ENCODE data around the gene RNF150. TPM values are rescaled to one million over a fixed set of nuclear protein-coding genes. Genes with fewer than 3 reads are reported as not detected.

The RNF150 gene
- polyA plus RNA-seq, 2 of the 4 experiments (the other 2 are of a cell fraction), result 0.21 to 0.34 TPM

DNA sequence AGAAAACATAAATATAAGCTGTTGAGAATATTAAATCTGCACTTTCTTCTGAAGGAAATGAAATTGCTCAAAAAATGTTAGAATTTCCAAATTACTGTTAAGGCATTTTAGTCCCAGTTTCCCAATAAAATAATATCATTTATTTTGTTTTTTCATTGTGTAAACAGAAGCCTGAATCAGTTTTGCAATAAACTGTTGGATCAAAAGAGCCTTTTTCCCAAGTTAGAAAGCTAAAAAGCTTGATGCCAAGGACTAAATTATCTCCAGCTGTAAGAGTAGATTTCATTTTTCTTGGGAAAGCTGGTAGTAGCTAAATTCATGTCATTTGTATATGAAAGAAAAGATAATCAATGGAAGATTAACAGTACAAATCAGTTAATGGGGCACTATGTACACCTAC, 95.8 kb downstream of the RNF150 start:
- H3K9me3 ChIP-seq, result no peaks in the 10 kb centered on the region
- H3K4me1 ChIP-seq, result no peaks in the 10 kb centered on the region
- DNase-seq (ENCODE audit: low read depth in 1 of 2, low spot score in 1 of 2) (no peak), FAIRE-seq (no peak), ATAC-seq (no peak)
- ChIA-PET POLR2A (no interaction called here), CTCF (no interaction called here)
- H3K27ac ChIP-seq, result no peak overlapping the region
- H3K4me3 ChIP-seq, result no peak overlapping the region
- no peak for TF ChIP-seq JUN (IDR thresholded peaks at IDR 0.05)
- no peak for TF ChIP-seq CHD2 (IDR thresholded peaks at IDR 0.05; ENCODE audit: low read length, partially characterized antibody)
- TF ChIP-seq JUNB (IDR thresholded peaks at IDR 0.05), result no peak
- no peak for TF ChIP-seq NFE2L2 (conservative IDR thresholded peaks at IDR 0.05; ENCODE audit: low read length)
- no peak for TF ChIP-seq RCOR1 (IDR thresholded peaks at IDR 0.05; ENCODE audit: low read depth, low read length)
- no peak overlapping the region for H3K4me2 ChIP-seq

- no peak overlapping the region for H3K4me2 ChIP-seq
- WGBS (ENCODE audit: missing lambda C conversion rate), result 86% methylated on average over 2 of the region's 2 CpGs
- no peak overlapping the region for H3K27ac ChIP-seq
- H3K4me3 ChIP-seq, result no peak overlapping the region
- TF ChIP-seq RNF2 (IDR thresholded peaks at IDR 0.05; ENCODE audit: borderline replicate concordance, low read depth) (no peak), KDM5A (IDR thresholded peaks at IDR 0.05) (no peak), ZFP36 (IDR thresholded peaks at IDR 0.05; ENCODE audit: borderline replicate concordance, partially characterized antibody) (no peak), CBX8 (IDR thresholded peaks at IDR 0.05) (no peak), PBX3 (IDR thresholded peaks at IDR 0.05) (no peak), JUN (IDR thresholded peaks at IDR 0.05) (no peak), MYC (IDR thresholded peaks at IDR 0.05; ENCODE audit: borderline replicate concordance, low read length) (no peak), TP53 (CRISPR knock-in tag; IDR thresholded peaks at IDR 0.05) (no peak), CBX2 (IDR thresholded peaks at IDR 0.05; ENCODE audit: borderline replicate concordance, low read depth) (no peak)
- TF ChIP-seq, protein P1, sequence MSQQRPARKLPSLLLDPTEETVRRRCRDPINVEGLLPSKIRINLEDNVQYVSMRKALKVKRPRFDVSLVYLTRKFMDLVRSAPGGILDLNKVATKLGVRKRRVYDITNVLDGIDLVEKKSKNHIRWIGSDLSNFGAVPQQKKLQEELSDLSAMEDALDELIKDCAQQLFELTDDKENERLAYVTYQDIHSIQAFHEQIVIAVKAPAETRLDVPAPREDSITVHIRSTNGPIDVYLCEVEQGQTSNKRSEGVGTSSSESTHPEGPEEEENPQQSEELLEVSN (IDR thresholded peaks at IDR 0.05; ENCODE audit: borderline replicate concordance, low read depth), result no peak
- CTCF ChIA-PET, result no interaction called here
- DNase-seq (ENCODE audit: low read depth in 1 of 2, low spot score in 1 of 2) (no peak), FAIRE-seq (no peak), ATAC-seq (no peak)
- POLR2A ChIA-PET, result no interaction called here
- no peaks in the 10 kb centered on the region for H3K9me3 ChIP-seq
- H3K4me1 ChIP-seq, result no peaks in the 10 kb centered on the region
Measured at GRCh38 chr4:141036786-141037185, 96.5 kb downstream of the RNF150 start.

DNA sequence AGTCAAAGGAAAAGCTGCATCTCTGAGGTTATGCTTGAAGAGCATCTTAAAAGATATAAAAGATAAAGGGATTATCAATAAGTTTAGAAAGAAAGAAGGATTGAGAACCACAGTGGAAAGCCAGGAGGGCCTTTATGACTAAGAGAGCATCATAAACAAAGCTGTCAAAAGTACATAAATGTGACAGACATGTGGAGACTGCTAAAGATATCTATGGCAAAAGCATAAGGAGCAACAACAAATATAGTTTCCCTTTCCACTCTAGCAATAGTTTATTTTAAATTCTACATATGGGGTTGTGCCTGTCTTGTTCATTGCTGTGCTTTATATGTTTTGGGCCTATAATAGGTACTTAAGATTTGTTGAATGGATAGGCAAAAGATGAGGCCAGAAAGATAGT, 97.3 kb downstream of the RNF150 start:
- FAIRE-seq (no peak), DNase-seq (ENCODE audit: low read depth in 1 of 2, low spot score in 1 of 2) (no peak), ATAC-seq (no peak)
- TF ChIP-seq RAD21 (conservative IDR thresholded peaks at IDR 0.05 in 1 of 2, IDR thresholded peaks at IDR 0.05 in 1 of 2) (no peak), ZFP36 (IDR thresholded peaks at IDR 0.05; ENCODE audit: borderline replicate concordance, partially characterized antibody) (no peak), ZC3H11A (IDR thresholded peaks at IDR 0.05) (no peak), SREBF2 (IDR thresholded peaks at IDR 0.05) (no peak), MYC (IDR thresholded peaks at IDR 0.05; ENCODE audit: borderline replicate concordance, low read length) (no peak), FOXS1 (CRISPR knock-in tag; IDR thresholded peaks at IDR 0.05) (no peak)
- Histone ChIP-seq H3K4me3 (no peak overlapping the region), H3K27ac (no peak overlapping the region), H3K4me1 (no peaks in the 10 kb centered on the region), H3K9me3 (no peaks in the 10 kb centered on the region), H3K4me2 (no peak overlapping the region)
- POLR2A ChIA-PET, result no interaction called here
- CTCF ChIA-PET, result no interaction called here

GRCh38 chr4:141028024-141028529, 105.2 kb downstream of the RNF150 start:
- Histone ChIP-seq H3K4me2 (no peak overlapping the region), H3K9me3 (no peaks in the 10 kb centered on the region), H3K27ac (no peak overlapping the region), H3K4me3 (no peak overlapping the region), H3K4me1 (no peaks in the 10 kb centered on the region)
- no peak for FAIRE-seq
- ATAC-seq, result no peak
- ChIA-PET POLR2A (no interaction called here), CTCF (no interaction called here)
- DNase-seq (ENCODE audit: low read depth in 1 of 2, low spot score in 1 of 2), result no peak
- 43% methylated on average over 2 of the region's 2 CpGs for WGBS (ENCODE audit: missing lambda C conversion rate)
- TF ChIP-seq FOXS1 (CRISPR knock-in tag; IDR thresholded peaks at IDR 0.05) (no peak), EP300 (IDR thresholded peaks at IDR 0.05) (no peak), RARB (CRISPR knock-in tag; IDR thresholded peaks at IDR 0.05) (no peak), MAZ (IDR thresholded peaks at IDR 0.05; ENCODE audit: borderline replicate concordance, low read depth, low read length) (no peak), POLR2A (IDR thresholded peaks at IDR 0.05; ENCODE audit: low read length) (no peak), KDM5A (IDR thresholded peaks at IDR 0.05) (no peak), TP53 (CRISPR knock-in tag; IDR thresholded peaks at IDR 0.05) (no peak), NR3C1 (IDR thresholded peaks at IDR 0.05) (no peak), SREBF2 (IDR thresholded peaks at IDR 0.05) (no peak), RNF2 (IDR thresholded peaks at IDR 0.05; ENCODE audit: borderline replicate concordance, low read depth) (no peak), HDAC2 (IDR thresholded peaks at IDR 0.05) (no peak), FOSB (CRISPR knock-in tag; IDR thresholded peaks at IDR 0.05) (no peak), TFCP2L1 (CRISPR knock-in tag; IDR thresholded peaks at IDR 0.05) (no peak), MYC (IDR thresholded peaks at IDR 0.05; ENCODE audit: borderline replicate concordance, low read length) (no peak), HOXB13 (CRISPR knock-in tag; IDR thresholded peaks at IDR 0.05; ENCODE audit: low read depth) (no peak), GATA3 (IDR thresholded peaks at IDR 0.05; ENCODE audit: borderline replicate concordance) (no peak)
- TF ChIP-seq, protein P1 (IDR thresholded peaks at IDR 0.05; ENCODE audit: borderline replicate concordance, low read depth), result no peak
- TF ChIP-seq, protein P2, sequence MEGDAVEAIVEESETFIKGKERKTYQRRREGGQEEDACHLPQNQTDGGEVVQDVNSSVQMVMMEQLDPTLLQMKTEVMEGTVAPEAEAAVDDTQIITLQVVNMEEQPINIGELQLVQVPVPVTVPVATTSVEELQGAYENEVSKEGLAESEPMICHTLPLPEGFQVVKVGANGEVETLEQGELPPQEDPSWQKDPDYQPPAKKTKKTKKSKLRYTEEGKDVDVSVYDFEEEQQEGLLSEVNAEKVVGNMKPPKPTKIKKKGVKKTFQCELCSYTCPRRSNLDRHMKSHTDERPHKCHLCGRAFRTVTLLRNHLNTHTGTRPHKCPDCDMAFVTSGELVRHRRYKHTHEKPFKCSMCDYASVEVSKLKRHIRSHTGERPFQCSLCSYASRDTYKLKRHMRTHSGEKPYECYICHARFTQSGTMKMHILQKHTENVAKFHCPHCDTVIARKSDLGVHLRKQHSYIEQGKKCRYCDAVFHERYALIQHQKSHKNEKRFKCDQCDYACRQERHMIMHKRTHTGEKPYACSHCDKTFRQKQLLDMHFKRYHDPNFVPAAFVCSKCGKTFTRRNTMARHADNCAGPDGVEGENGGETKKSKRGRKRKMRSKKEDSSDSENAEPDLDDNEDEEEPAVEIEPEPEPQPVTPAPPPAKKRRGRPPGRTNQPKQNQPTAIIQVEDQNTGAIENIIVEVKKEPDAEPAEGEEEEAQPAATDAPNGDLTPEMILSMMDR (IDR thresholded peaks at IDR 0.05), result no peak

All from A549 (cell line).